SU-DHL-6 (cell line): ENCODE results near the gene PIGH.

ENCODE experiments used
- H2AFZ ChIP-seq: fragments of 200-600 bp; sonication (generic); 2 replicates; pipeline ENCODE4 v1.6.1; 2014; ENCODE audit warnings: low read depth, mild to moderate bottlenecking, moderate library complexity, mixed read lengths, antibody characterized with exemption, low read length; ENCODE audit not compliant: severe bottlenecking
- H3F3A ChIP-seq: fragments of 200-600 bp; shearing (Covaris generic); 2 replicates; pipeline ENCODE4 v1.6.0; 2016; ENCODE audit warnings: antibody characterized with exemption, mild to moderate bottlenecking; ENCODE audit not compliant: insufficient read depth
- H3K27ac ChIP-seq: fragments of 200-600 bp; sonication (generic); 2 replicates; pipeline ENCODE4 v1.5.1; 2016; ENCODE audit warnings: low read depth, mild to moderate bottlenecking, low read length, moderate library complexity, mixed read lengths
- H3K27me3 ChIP-seq: fragments of 200-600 bp; sonication (generic), shearing (Covaris generic); 2 replicates; pipeline ENCODE4 v1.6.0; 2014; ENCODE audit warnings: mild to moderate bottlenecking, low read length
- H3K36me3 ChIP-seq: fragments of 200-600 bp; sonication (generic); 2 replicates; pipeline ENCODE4 v1.6.1; 2014; ENCODE audit warnings: mild to moderate bottlenecking, low read length, mixed read lengths
- H3K4me2 ChIP-seq: fragments of 300-600, 200-600 bp; shearing (Covaris generic), sonication (generic); 2 replicates; pipeline ENCODE4 v1.6.0; 2014; ENCODE audit warnings: low read length, low read depth, mild to moderate bottlenecking; ENCODE audit not compliant: poor library complexity, severe bottlenecking
- H3K4me3 ChIP-seq: fragments of 200-600 bp; sonication (generic); 2 replicates; pipeline ENCODE4 v1.5.1; 2014; ENCODE audit warnings: antibody characterized with exemption, low read length, mild to moderate bottlenecking, mixed read lengths; ENCODE audit not compliant: insufficient read depth, poor library complexity, severe bottlenecking
- H3K79me2 ChIP-seq: fragments of 200-600 bp; sonication (generic); 2 replicates; pipeline ENCODE4 v1.6.1; 2014; ENCODE audit warnings: mild to moderate bottlenecking, low read length, moderate library complexity; ENCODE audit not compliant: insufficient read depth
- H3K9ac ChIP-seq: fragments of 200-600 bp; sonication (generic); 2 replicates; pipeline ENCODE4 v1.7.0; 2014; ENCODE audit warnings: mild to moderate bottlenecking, low read length
- H3K9me2 ChIP-seq: fragments of 200-600 bp; sonication (generic); replicated peaks from 2 replicates; pipeline ENCODE4 v1.6.1; 2014; ENCODE audit warnings: low read length; ENCODE audit not compliant: insufficient read depth
- H3K9me3 ChIP-seq: fragments of 200-600 bp; sonication (generic); 2 replicates; pipeline ENCODE4 v1.6.1; 2014; ENCODE audit warnings: low read length, mixed read lengths; ENCODE audit not compliant: insufficient read depth
- H4K20me1 ChIP-seq: fragments of 200-600 bp; sonication (generic); 2 replicates; pipeline ENCODE4 v1.6.1; 2014; ENCODE audit warnings: low read depth, mild to moderate bottlenecking, antibody characterized with exemption, low read length, moderate library complexity, mixed read lengths
- CTCF ChIP-seq: fragments of 200-600 bp; sonication (generic); IDR thresholded peaks from one replicate; pipeline ENCODE4 v1.5.1; 2017; ENCODE audit warnings: antibody characterized with exemption, mild to moderate bottlenecking, low read length, moderate library complexity; ENCODE audit not compliant: insufficient read depth, poor library complexity, severe bottlenecking
- EZH2phosphoT487 ChIP-seq: fragments of 200-600 bp; sonication (generic), shearing (Covaris generic); conservative IDR thresholded peaks from 2 replicates; pipeline ENCODE4 v1.6.1; 2018; ENCODE audit warnings: mild to moderate bottlenecking, antibody characterized with exemption, low read length, moderate library complexity, mixed read lengths

The PIGH gene

GRCh38 chr14:67610491-67610890 is 10.4 kb upstream of the PIGH start:
- no peak for TF ChIP-seq EZH2phosphoT487
- TF ChIP-seq CTCF, result no peak
- Histone ChIP-seq H3K4me2 (no peak overlapping the region), H3F3A (no peaks in the 10 kb centered on the region), H3K4me3 (no peak overlapping the region), H3K27me3 (no peaks in the 10 kb centered on the region), H3K9ac (no peak overlapping the region), H2AFZ (no peak overlapping the region), H3K27ac (no peak overlapping the region), H3K9me2 (no peaks in the 10 kb centered on the region), H3K36me3 (no peaks in the 10 kb centered on the region), H3K79me2 (no peaks in the 10 kb centered on the region), H3K9me3 (no peaks in the 10 kb centered on the region), H4K20me1 (no peaks in the 10 kb centered on the region)

GRCh38 chr14:67609642-67610310 is 9.7 kb upstream of the PIGH start:
- Histone ChIP-seq H3K36me3 (no peaks in the 10 kb centered on the region), H3K9me3 (no peaks in the 10 kb centered on the region), H3F3A (no peaks in the 10 kb centered on the region), H3K9ac (no peak overlapping the region), H3K4me3 (no peak overlapping the region), H3K27me3 (no peaks in the 10 kb centered on the region), H3K4me2 (no peak overlapping the region), H2AFZ (no peak overlapping the region), H3K79me2 (no peaks in the 10 kb centered on the region), H4K20me1 (no peaks in the 10 kb centered on the region), H3K9me2 (no peaks in the 10 kb centered on the region), H3K27ac (no peak overlapping the region)
- TF ChIP-seq EZH2phosphoT487 (no peak), CTCF (no peak)

GRCh38 chr14:67607646-67608045 is 7.6 kb upstream of the PIGH start:
- H3K79me2 ChIP-seq, result no peaks in the 10 kb centered on the region
- no peaks in the 10 kb centered on the region for H3K27me3 ChIP-seq
- no peak for TF ChIP-seq CTCF
- no peak for TF ChIP-seq EZH2phosphoT487

More at GRCh38 chr14:67607646-67608045, 7.6 kb upstream of the PIGH start:
- no peaks in the 10 kb centered on the region for H3K9me2 ChIP-seq
- no peak overlapping the region for H3K4me3 ChIP-seq
- no peaks in the 10 kb centered on the region for H3K36me3 ChIP-seq
- no peaks in the 10 kb centered on the region for H3F3A ChIP-seq
- no peak overlapping the region for H3K9ac ChIP-seq
- H2AFZ ChIP-seq, result no peak overlapping the region
- no peak overlapping the region for H3K4me2 ChIP-seq
- no peaks in the 10 kb centered on the region for H3K9me3 ChIP-seq
- H4K20me1 ChIP-seq, result no peaks in the 10 kb centered on the region
- H3K27ac ChIP-seq, result no peak overlapping the region
